ENCODE data around the gene NFIX. TPM values are rescaled to one million over a fixed set of nuclear protein-coding genes. Genes with fewer than 3 reads are reported as not detected.

Gene NFIX
- total and polyA plus RNA-seq, 2 donors from 2014 or later, result 4.3 to 65.0 TPM

- no peak for FAIRE-seq
Measured at GRCh38 chr19:13036366-13036976, 41.2 kb downstream of the NFIX start.

GRCh38 chr19:13037161-13037560 lies 41.9 kb downstream of the NFIX start:
- peaks cover 0 to 29% (median 18%) of the 10 kb centered on the region in 3 donors for H3K4me1 ChIP-seq (ENCODE audit: control insufficient read depth in 2 of 3, insufficient read depth in 2 of 3, low read depth in 1 of 3, low read length in 3 of 3)
- no peak for TF ChIP-seq CTCF (IDR thresholded peaks at IDR 0.05; ENCODE audit: borderline replicate concordance, extremely low read depth, insufficient read depth)

More at GRCh38 chr19:13036366-13036976, 41.2 kb downstream of the NFIX start:
- no peak overlapping the region for H3K27ac ChIP-seq (ENCODE audit: low read depth in 2 of 2, low read length in 2 of 2)
- peaks cover 0 to 31% (median 18%) of the 10 kb centered on the region in 3 donors for H3K4me1 ChIP-seq (ENCODE audit: control insufficient read depth in 2 of 3, insufficient read depth in 2 of 3, low read depth in 1 of 3, low read length in 3 of 3)
- no peak overlapping the region for H3K9ac ChIP-seq (ENCODE audit: low read length in 3 of 3)
- no peak overlapping the region for H3K4me3 ChIP-seq (ENCODE audit: low read length in 3 of 3)
- no peaks in the 10 kb centered on the region for H3K36me3 ChIP-seq (ENCODE audit: control insufficient read depth in 2 of 3, insufficient read depth in 3 of 3, low read length in 3 of 3)
- no peak for TF ChIP-seq CTCF (IDR thresholded peaks at IDR 0.05; ENCODE audit: borderline replicate concordance, extremely low read depth, insufficient read depth)
- no peaks in the 10 kb centered on the region for H3K9me3 ChIP-seq (ENCODE audit: control insufficient read depth in 2 of 3, insufficient read depth in 1 of 3, low read length in 3 of 3)
- intact Hi-C loops (cut with DNase I), result no loop called here
- no peak for DNase-seq
- H3K27me3 ChIP-seq (ENCODE audit: control insufficient read depth, insufficient read depth, low read length), result peaks cover 3% of the 10 kb centered on the region

GRCh38 chr19:13037731-13038130 lies 42.5 kb downstream of the NFIX start:
- no peak for TF ChIP-seq CTCF (IDR thresholded peaks at IDR 0.05; ENCODE audit: borderline replicate concordance, extremely low read depth, insufficient read depth)
- no peak overlapping the region for H3K9ac ChIP-seq (ENCODE audit: low read length in 3 of 3)
- H3K36me3 ChIP-seq (ENCODE audit: control insufficient read depth in 2 of 3, insufficient read depth in 3 of 3, low read length in 3 of 3), result no peaks in the 10 kb centered on the region
- no peak overlapping the region for H3K27ac ChIP-seq (ENCODE audit: low read depth in 2 of 2, low read length in 2 of 2)
- H3K9me3 ChIP-seq (ENCODE audit: control insufficient read depth in 2 of 3, insufficient read depth in 1 of 3, low read length in 3 of 3), result no peaks in the 10 kb centered on the region
- FAIRE-seq (no peak), DNase-seq (no peak)
- H3K4me1 ChIP-seq (ENCODE audit: control insufficient read depth in 2 of 3, insufficient read depth in 2 of 3, low read depth in 1 of 3, low read length in 3 of 3), result peaks cover 0 to 24% (median 13%) of the 10 kb centered on the region in 3 donors
- H3K4me3 ChIP-seq (ENCODE audit: low read length in 3 of 3), result no peak overlapping the region
- intact Hi-C loops (cut with DNase I), result no loop called here
- peaks cover 3% of the 10 kb centered on the region for H3K27me3 ChIP-seq (ENCODE audit: control insufficient read depth, insufficient read depth, low read length)

More at GRCh38 chr19:13037161-13037560, 41.9 kb downstream of the NFIX start:
- FAIRE-seq, result no peak
- Histone ChIP-seq H3K9ac (ENCODE audit: low read length in 3 of 3) (no peak overlapping the region), H3K9me3 (ENCODE audit: control insufficient read depth in 2 of 3, insufficient read depth in 1 of 3, low read length in 3 of 3) (no peaks in the 10 kb centered on the region), H3K27me3 (ENCODE audit: control insufficient read depth, insufficient read depth, low read length) (peaks cover 3% of the 10 kb centered on the region), H3K36me3 (ENCODE audit: control insufficient read depth in 2 of 3, insufficient read depth in 3 of 3, low read length in 3 of 3) (no peaks in the 10 kb centered on the region), H3K4me3 (ENCODE audit: low read length in 3 of 3) (no peak overlapping the region), H3K27ac (ENCODE audit: low read depth in 2 of 2, low read length in 2 of 2) (no peak overlapping the region)
- no peak for DNase-seq
- intact Hi-C loops (cut with DNase I), result no loop called here
